SK-N-MC (cell line): ENCODE measurements around the gene OR2V2.

Experiments used
- DNase-seq: peaks from one replicate; pipeline ENCODE4 v3.0.0-alpha.2; 2011; ENCODE audit warnings: low read depth, low spot score
- H3K27ac ChIP-seq: fragments of 200-600 bp; sonication (generic); 2 replicates; pipeline ENCODE4 v1.5.1; 2016; ENCODE audit warnings: mixed run types
- H3K36me3 ChIP-seq: fragments of 200-600 bp; sonication (generic); 2 replicates; pipeline ENCODE4 v1.6.1; 2017; ENCODE audit warnings: antibody characterized with exemption, low read length, mixed read lengths; ENCODE audit not compliant: insufficient read depth
- H3K4me3 ChIP-seq: fragments of 200-600 bp; sonication (generic); 2 replicates; pipeline ENCODE4 v1.5.1; 2016
- H3K9ac ChIP-seq: fragments of 200-600 bp; sonication (generic); 2 replicates; pipeline ENCODE4 v1.8.0; 2017; ENCODE audit warnings: mixed run types, mixed read lengths; ENCODE audit not compliant: insufficient read length
- H3K9me3 ChIP-seq: fragments of 200-600 bp; sonication (generic); 2 replicates; pipeline ENCODE4 v1.6.1; 2017; ENCODE audit warnings: low read depth, mild to moderate bottlenecking, antibody characterized with exemption, low read length, moderate library complexity, mixed read lengths
- EZH2 ChIP-seq: fragments of 200-600 bp; sonication (generic); IDR thresholded peaks from one replicate; pipeline ENCODE4 v1.6.1; 2017; ENCODE audit warnings: antibody characterized with exemption
- FOXP2 ChIP-seq: optimal IDR thresholded peaks from 2 replicates; pipeline ENCODE3; 2011; ENCODE audit warnings: mild to moderate bottlenecking, moderate library complexity; ENCODE audit not compliant: insufficient read depth; ENCODE audit errors: extremely low read length, control extremely low read depth
- POLR2AphosphoS5 ChIP-seq: IDR thresholded peaks from 2 replicates; pipeline ENCODE4 v1.6.1; 2012; ENCODE audit warnings: mild to moderate bottlenecking, low read depth, low read length, borderline replicate concordance

OR2V2 gene

DNA sequence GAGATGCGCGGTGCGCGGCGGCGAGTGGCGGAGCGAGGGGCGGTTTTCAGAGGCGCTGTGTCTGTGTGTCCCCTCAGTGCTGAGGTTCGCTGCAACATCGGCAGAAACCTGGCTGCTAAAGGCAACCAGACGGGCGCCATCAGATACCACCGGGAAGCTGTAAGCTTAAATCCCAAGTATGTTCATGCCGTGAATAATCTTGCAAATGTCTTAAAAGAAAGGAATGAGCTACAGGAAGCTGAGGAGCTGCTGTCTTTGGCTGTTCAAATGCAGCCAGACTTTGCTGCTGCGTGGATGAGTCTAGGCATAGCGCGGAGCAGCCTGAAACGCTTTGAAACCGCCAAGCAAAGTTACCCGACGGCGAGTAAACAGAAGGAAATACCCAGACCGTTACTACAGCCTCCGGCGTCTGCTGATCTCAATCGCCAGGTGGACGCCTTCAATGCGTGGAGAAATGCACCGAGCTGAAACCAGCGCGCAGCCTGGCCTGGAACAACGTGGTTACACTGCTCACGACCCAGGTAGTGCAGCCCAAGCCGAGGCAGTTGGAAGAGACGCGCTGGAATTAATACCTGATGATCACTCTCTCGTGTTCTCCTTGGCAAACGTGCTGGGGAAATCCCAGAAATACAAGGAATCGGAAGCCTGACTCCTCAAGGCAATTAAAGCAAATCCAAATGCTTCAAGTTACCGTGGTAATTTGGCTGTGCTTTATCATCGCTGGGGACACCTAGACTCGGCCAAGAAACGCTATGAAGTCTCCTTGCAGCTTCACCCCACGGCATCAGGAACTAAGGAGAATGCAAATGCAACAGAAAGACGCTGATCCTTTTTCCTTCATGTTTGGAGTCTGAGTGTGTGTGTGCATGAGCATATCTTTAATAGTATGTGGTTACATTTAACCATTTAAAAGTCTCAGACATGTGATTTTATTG, 32.3 kb upstream of the OR2V2 start:
- Histone ChIP-seq H3K36me3 (no peaks in the 10 kb centered on the region), H3K9me3 (no peaks in the 10 kb centered on the region), H3K9ac (no peak overlapping the region), H3K4me3 (peak overlapping the region; percentile 17; the same call in 1 of the 2 replicates), H3K27ac (no peak overlapping the region)
- TF ChIP-seq POLR2AphosphoS5 (no peak), EZH2 (peak; percentile 65)
- no peak for DNase-seq

DNA sequence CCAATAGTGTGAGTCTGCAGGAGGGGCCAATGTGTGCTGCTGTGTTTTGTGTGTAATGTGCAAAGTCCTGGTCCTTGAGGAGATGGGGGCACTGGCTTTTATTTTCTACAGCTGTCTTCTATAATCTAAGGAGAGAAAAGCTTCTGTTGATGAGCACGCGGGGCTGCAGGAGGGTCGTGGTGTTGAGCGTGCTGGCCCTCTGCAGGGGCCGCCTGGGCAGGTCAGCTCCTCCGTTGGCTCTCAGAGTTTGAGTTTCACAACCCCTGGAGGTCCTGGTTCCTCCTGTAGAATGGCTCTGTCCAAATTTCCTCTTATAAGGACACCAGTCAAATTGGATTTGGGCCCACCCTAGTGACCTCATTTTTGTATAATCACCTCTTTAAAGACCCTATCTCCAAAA, 29.0 kb upstream of the OR2V2 start:
- H3K36me3 ChIP-seq = no peaks in the 10 kb centered on the region
- H3K4me3 ChIP-seq = no peak overlapping the region
- no peak overlapping the region for H3K27ac ChIP-seq
- no peak for DNase-seq
- no peaks in the 10 kb centered on the region for H3K9me3 ChIP-seq
- TF ChIP-seq FOXP2 = no peak
- no peak for TF ChIP-seq EZH2
- no peak for TF ChIP-seq POLR2AphosphoS5
- H3K9ac ChIP-seq = no peak overlapping the region

DNA sequence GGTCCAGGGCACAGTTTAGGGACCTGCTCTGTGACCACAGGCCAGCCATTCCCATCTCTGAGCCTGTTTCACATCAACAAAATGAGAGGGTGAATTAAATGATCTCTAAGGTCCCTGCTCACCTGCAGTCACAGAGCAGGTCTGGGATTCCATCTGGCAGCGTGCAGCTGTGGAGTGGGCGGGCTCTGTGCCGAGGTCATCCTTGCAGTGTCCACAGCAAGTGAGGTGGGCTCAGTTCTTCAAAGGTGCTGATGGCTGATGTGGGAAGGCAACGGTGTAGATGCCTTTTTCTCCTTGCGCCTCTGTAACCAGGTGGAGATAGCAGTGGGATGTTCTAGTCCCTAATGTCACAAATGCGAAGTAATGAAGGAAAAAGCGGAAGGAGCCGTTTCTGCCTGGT, 28.3 kb upstream of the OR2V2 start:
- TF ChIP-seq FOXP2 (no peak), EZH2 (no peak), POLR2AphosphoS5 (no peak)
- Histone ChIP-seq H3K9me3 (no peaks in the 10 kb centered on the region), H3K27ac (no peak overlapping the region), H3K36me3 (no peaks in the 10 kb centered on the region), H3K4me3 (no peak overlapping the region), H3K9ac (no peak overlapping the region)
- no peak for DNase-seq

DNA sequence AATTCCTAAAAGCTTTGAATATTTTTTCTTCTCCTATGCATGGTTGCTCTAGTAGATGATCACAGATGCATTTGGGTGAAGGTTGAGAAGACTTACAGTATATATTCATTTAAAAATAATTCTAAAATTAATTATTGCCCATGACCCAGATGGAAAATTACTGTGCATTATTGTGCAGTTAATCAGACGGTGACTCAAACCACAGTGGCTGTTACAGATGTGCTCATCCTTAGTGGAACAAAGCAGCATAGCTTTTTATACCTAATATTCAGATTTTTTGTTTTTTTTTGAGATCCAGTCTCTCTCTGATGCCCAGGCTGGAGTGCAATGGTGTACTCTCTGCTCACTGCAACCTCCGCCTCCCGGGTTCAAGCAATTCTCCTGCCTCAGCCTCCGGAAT, 27.1 kb upstream of the OR2V2 start:
- no peaks in the 10 kb centered on the region for H3K9me3 ChIP-seq
- TF ChIP-seq EZH2 = no peak
- TF ChIP-seq POLR2AphosphoS5 = no peak
- no peak for TF ChIP-seq FOXP2
- H3K36me3 ChIP-seq = no peaks in the 10 kb centered on the region
- no peak overlapping the region for H3K4me3 ChIP-seq
- no peak overlapping the region for H3K27ac ChIP-seq
- DNase-seq = no peak
- H3K9ac ChIP-seq = no peak overlapping the region

DNA sequence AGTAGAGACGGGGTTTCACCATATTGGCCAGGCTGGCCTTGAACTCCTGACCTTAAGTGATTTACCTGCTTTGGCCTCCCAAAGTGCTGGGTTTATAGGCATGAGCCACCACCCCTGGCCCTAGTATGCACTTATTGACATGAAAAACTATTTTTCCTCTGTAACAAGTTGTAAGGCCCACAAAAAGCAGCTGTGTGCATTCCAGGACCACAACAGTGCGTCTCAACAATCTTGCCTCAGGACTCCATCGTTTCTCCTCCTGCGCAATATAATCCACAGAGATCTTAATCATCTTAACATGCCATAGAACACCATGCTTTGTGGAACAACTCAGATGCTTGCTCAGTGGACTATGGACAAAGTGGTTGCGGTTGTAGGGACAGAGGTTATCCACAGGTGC, 26.6 kb upstream of the OR2V2 start:
- Histone ChIP-seq H3K4me3 (no peak overlapping the region), H3K36me3 (no peaks in the 10 kb centered on the region), H3K27ac (no peak overlapping the region), H3K9ac (no peak overlapping the region), H3K9me3 (no peaks in the 10 kb centered on the region)
- DNase-seq = no peak
- TF ChIP-seq EZH2 = no peak
- TF ChIP-seq POLR2AphosphoS5 = no peak
- TF ChIP-seq FOXP2 = no peak

DNA sequence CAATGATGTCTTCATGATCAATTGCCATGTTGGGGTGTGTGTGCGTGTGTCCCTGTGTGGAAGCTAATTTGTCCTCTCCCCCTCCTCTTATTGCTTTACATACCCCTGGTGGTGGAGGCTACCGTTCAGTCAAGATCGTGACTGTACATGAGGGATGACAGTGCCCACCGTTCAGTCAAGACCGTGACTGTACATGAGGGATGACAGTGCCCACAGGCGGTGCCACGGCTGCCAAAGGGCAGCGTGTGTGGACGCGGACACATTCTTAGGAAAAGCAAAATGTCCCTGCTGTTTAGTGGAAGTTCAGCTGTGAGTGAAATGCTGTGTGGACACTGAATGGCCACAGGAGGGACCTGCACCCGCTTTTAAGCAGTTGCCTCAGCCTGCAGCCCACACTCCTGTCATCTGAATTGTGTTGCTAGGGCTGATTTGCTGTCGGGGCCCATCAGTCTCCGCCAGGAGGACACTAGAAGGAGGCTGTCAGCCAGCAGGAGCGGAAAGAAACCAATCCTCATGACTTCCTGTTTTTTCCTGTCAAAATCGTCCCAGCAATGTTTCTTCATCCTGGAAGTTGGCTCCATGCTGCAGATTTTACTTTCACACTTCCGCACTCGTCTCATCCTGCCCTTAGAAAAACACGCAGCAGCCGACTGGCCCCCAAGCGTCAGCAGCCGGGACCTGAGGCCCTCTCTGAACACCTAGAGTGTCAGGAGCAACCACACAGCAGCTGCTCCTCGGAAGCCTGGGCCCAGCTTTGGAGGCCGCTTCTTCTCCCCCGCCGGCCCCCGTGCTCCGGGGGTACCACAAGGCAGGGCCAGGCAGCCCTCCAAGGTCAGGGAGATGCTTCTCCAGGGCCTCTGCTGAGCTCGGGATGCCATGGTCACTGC, 25.5 kb upstream of the OR2V2 start:
- no peak overlapping the region for H3K9ac ChIP-seq
- no peak for DNase-seq
- H3K9me3 ChIP-seq = no peaks in the 10 kb centered on the region
- H3K36me3 ChIP-seq = no peaks in the 10 kb centered on the region
- H3K4me3 ChIP-seq = no peak overlapping the region
- no peak overlapping the region for H3K27ac ChIP-seq
- TF ChIP-seq FOXP2 = no peak
- no peak for TF ChIP-seq POLR2AphosphoS5
- TF ChIP-seq EZH2 = no peak

DNA sequence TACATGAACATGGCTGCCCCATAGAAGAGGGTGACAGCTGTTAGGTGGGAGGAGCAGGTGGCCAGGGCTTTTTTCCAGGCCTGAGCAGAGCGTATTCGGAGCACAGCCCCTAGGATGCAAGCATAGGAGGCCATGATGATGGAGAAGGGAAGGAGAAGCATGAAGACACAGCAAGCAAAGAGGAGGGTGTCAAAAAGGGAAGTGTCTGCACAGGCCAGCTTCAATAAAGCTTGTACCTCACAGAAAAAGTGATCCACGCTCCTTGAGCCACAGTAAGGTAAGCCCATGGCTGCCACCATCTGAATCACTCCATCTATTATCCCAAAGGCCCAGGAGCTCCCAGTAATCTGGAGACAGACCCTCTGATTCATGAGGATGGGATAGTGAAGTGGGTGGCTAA, 22.9 kb upstream of the OR2V2 start:
- H3K36me3 ChIP-seq = no peaks in the 10 kb centered on the region
- H3K4me3 ChIP-seq = no peak overlapping the region
- no peaks in the 10 kb centered on the region for H3K9me3 ChIP-seq
- no peak for DNase-seq
- H3K9ac ChIP-seq = no peak overlapping the region
- no peak overlapping the region for H3K27ac ChIP-seq
- TF ChIP-seq EZH2 = no peak

DNA sequence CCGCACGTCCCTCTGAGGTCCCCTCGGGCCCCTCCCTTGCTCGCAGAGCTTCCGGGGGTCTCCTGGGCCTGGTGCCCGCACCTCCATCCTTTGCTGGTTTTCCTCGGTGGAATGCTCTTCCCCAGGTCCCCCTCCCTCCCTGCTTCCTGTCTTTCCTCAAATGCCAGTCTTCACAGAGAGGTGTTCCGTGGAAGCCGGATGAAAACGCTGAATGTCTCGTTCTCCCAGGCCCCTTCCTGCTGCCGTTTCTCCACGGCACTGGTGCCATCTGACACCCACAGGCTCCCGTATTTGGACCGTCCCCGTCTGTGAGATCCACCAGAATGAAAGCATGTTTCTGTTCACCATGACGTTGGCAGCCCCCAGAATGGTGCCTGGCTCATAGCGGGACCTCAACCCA, 20.5 kb upstream of the OR2V2 start:
- Histone ChIP-seq H3K27ac (no peak overlapping the region), H3K4me3 (no peak overlapping the region), H3K36me3 (no peaks in the 10 kb centered on the region), H3K9ac (no peak overlapping the region), H3K9me3 (no peaks in the 10 kb centered on the region)
- DNase-seq = no peak
- TF ChIP-seq POLR2AphosphoS5 = no peak
- no peak for TF ChIP-seq EZH2
- TF ChIP-seq FOXP2 = no peak
